PC-9 (cell line): ENCODE data around the gene NFASC. TPM values are rescaled to one million over a fixed set of nuclear protein-coding genes. Genes with fewer than 3 reads are reported as not detected.

Experiments
- BruUV-seq: library from RNA; stranded (reverse); fragments of 400-500 nt; replicated peaks from 2 replicates; lab custom pipeline; 2021; lab: Mats Ljungman, UMichigan
- CTCF ChIA-PET: fragments of 300-600 bp; sonication (Branson Sonifier 250); formaldehyde crosslinking; loops from one replicate; lab custom pipeline; 2022; ENCODE audit warnings: antibody characterized with exemption; lab: Charles Lee
- POLR2A ChIA-PET: fragments of 300-600 bp; sonication (Branson Sonifier 250); formaldehyde crosslinking; loops from one replicate; lab custom pipeline; 2022; ENCODE audit warnings: antibody characterized with exemption; ENCODE audit not compliant: unreplicated experiment; lab: Charles Lee
- DNase-seq, 2 experiments: peaks; one replicate each; pipeline versions ENCODE4 v3.0.0 to v3.0.0-alpha.2; 2015 to 2022; ENCODE audit warnings: mixed read lengths in 1 of 2
- H2AFZ ChIP-seq: fragments of 200-600 bp; sonication (generic); 2 replicates; pipeline ENCODE4 v1.8.1; 2017; ENCODE audit warnings: antibody characterized with exemption
- H3F3A ChIP-seq: fragments of 200-600 bp; sonication (generic); 2 replicates; pipeline ENCODE4 v1.8.1; 2017; ENCODE audit warnings: antibody characterized with exemption, mild to moderate bottlenecking, low read depth; ENCODE audit not compliant: insufficient read depth
- H3K27ac ChIP-seq: fragments of 200-600 bp; sonication (generic); 2 replicates; pipeline ENCODE4 v1.6.1; 2016; ENCODE audit warnings: mixed run types
- H3K27me3 ChIP-seq: fragments of 200-600 bp; sonication (generic); 2 replicates; pipeline ENCODE4 v1.6.1; 2016; ENCODE audit warnings: low read depth, mixed run types; ENCODE audit not compliant: insufficient read depth
- H3K36me3 ChIP-seq: fragments of 200-600 bp; sonication (generic); 2 replicates; pipeline ENCODE4 v1.6.1; 2016; ENCODE audit warnings: low read depth, mixed run types
- H3K4me1 ChIP-seq: fragments of 200-600 bp; sonication (generic); replicated peaks from 2 replicates; pipeline ENCODE4 v1.6.1; 2016; ENCODE audit warnings: mixed run types; ENCODE audit not compliant: insufficient read depth
- H3K4me2 ChIP-seq: fragments of 200-600 bp; sonication (generic); 2 replicates; pipeline ENCODE4 v1.6.1; 2017; ENCODE audit warnings: mixed run types
- H3K4me3 ChIP-seq: fragments of 200-600 bp; sonication (generic); 2 replicates; pipeline ENCODE4 v1.6.1; 2016; ENCODE audit warnings: mixed run types
- H3K79me2 ChIP-seq: fragments of 200-600 bp; sonication (generic); 2 replicates; pipeline ENCODE4 v1.6.1; 2017; ENCODE audit warnings: low read depth, mixed run types
- H3K9me2 ChIP-seq: fragments of 200-600 bp; sonication (generic); 2 replicates; pipeline ENCODE4 v1.8.1; 2017; ENCODE audit warnings: mild to moderate bottlenecking; ENCODE audit not compliant: insufficient read depth
- H3K9me3 ChIP-seq: fragments of 200-600 bp; sonication (generic); 2 replicates; pipeline ENCODE4 v1.8.1; 2016; ENCODE audit warnings: low read depth; ENCODE audit not compliant: insufficient read depth
- H4K20me1 ChIP-seq: fragments of 200-600 bp; sonication (generic); 2 replicates; pipeline ENCODE4 v1.8.1; 2017; ENCODE audit not compliant: insufficient read depth
- EZH2 ChIP-seq: fragments of 200-600 bp; sonication (generic); IDR thresholded peaks from 2 replicates; pipeline ENCODE4 v1.8.0; 2017; ENCODE audit warnings: antibody characterized with exemption, low read depth
- intact Hi-C: fragments of 100-400 bp; cut with micrococcal nuclease; formaldehyde crosslinking; loops from one replicate; pipeline ENCODE4 v1.10.0; 2022; ENCODE audit not compliant: unreplicated experiment
- total RNA-seq: library from RNA; stranded (reverse); gene quantifications from 2 replicates; pipeline ENCODE4 v1.2.3, GENCODE V29; 2021
- TF ChIP-seq, protein P1 (sequence below): fragments of 200-600 bp; sonication (generic); conservative IDR thresholded peaks from 2 replicates; pipeline ENCODE4 v1.6.1; 2017; ENCODE audit warnings: mixed run types, antibody characterized with exemption, mild to moderate bottlenecking, moderate library complexity

The NFASC gene
- total RNA-seq, 1 experiment from 2014 or later, result not detected

DNA sequence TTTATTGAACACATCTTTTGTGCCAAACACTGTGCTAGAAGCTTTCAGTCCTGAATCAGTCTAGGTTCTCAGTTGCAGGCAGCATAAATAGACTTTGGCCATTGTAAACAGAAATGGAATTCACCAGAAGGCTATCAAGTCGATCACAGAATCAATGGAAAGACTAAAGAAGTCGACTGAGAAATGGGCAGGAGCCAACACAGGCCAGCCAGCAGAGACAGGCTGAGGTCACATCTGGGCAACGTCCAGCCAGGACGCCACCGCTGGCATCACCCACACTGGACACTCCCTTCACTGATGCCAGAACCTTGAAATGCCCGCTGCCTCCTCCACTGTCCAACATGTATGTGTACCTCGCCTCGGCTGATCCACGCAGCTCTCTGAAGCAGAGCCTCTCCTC, 166.9 kb downstream of the NFASC start:
- no peak for DNase-seq
- Histone ChIP-seq H3K79me2 (no peaks in the 10 kb centered on the region), H3K9me2 (no peaks in the 10 kb centered on the region), H3K36me3 (no peaks in the 10 kb centered on the region), H3F3A (no peaks in the 10 kb centered on the region), H2AFZ (no peak overlapping the region), H3K4me3 (no peak overlapping the region), H4K20me1 (no peaks in the 10 kb centered on the region), H3K27me3 (peaks cover 100% of the 10 kb centered on the region), H3K27ac (no peak overlapping the region), H3K4me1 (no peaks in the 10 kb centered on the region), H3K4me2 (no peak overlapping the region), H3K9me3 (no peaks in the 10 kb centered on the region)
- TF ChIP-seq EZH2, result no peak
- TF ChIP-seq, protein P1, sequence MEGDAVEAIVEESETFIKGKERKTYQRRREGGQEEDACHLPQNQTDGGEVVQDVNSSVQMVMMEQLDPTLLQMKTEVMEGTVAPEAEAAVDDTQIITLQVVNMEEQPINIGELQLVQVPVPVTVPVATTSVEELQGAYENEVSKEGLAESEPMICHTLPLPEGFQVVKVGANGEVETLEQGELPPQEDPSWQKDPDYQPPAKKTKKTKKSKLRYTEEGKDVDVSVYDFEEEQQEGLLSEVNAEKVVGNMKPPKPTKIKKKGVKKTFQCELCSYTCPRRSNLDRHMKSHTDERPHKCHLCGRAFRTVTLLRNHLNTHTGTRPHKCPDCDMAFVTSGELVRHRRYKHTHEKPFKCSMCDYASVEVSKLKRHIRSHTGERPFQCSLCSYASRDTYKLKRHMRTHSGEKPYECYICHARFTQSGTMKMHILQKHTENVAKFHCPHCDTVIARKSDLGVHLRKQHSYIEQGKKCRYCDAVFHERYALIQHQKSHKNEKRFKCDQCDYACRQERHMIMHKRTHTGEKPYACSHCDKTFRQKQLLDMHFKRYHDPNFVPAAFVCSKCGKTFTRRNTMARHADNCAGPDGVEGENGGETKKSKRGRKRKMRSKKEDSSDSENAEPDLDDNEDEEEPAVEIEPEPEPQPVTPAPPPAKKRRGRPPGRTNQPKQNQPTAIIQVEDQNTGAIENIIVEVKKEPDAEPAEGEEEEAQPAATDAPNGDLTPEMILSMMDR, result no peak
- intact Hi-C loops, result no loop called here
- no TSS peak for BruUV-seq
- CTCF ChIA-PET, result no interaction called here
- POLR2A ChIA-PET, result no interaction called here

DNA sequence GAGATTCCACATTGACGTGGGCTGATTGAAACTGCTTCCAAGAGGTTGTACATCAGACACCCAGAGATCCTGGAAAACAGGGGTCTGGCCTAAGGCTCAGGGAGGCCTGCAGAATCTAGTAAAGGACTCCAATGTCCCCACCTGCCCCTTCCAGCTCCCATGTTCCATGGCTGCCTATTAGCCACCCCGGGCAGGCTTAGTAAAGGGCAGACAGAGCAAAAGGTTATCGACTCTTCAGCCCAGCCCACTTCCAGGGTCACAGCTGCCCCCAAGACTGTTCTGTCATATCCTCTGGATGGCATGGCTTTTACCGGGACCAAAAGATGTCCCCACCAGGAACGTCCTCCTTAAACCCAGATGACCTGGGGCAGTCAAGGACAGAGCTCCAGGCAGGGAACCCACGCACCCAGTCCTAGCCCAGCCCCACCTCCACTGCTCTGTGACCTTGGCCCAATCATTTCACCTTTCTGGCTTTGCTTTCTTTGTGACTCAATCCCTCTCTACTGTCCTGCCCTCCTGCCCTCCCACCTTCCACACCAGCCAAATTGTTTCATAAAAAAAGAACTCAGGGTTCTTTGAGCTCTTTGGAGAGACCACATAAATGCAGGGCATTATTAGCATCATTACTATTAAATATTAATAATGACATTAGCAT, 167.6 kb downstream of the NFASC start:
- TF ChIP-seq, protein P1, result no peak
- TF ChIP-seq EZH2, result no peak
- DNase-seq, result no peak
- POLR2A ChIA-PET, result no interaction called here
- Histone ChIP-seq H3F3A (no peaks in the 10 kb centered on the region), H3K4me1 (no peaks in the 10 kb centered on the region), H3K4me2 (no peak overlapping the region), H3K9me3 (no peaks in the 10 kb centered on the region), H3K27ac (no peak overlapping the region), H2AFZ (no peak overlapping the region), H4K20me1 (no peaks in the 10 kb centered on the region), H3K79me2 (no peaks in the 10 kb centered on the region), H3K36me3 (no peaks in the 10 kb centered on the region), H3K4me3 (no peak overlapping the region), H3K27me3 (peaks cover 98% of the 10 kb centered on the region), H3K9me2 (no peaks in the 10 kb centered on the region)
- BruUV-seq, result no TSS peak
- intact Hi-C loops, result no loop called here
- CTCF ChIA-PET, result interaction anchor here (1.1 kb wide), 1 partner anchor 23 kb away, joined by 3 read pairs; no protein-coding TSS in a partner anchor

DNA sequence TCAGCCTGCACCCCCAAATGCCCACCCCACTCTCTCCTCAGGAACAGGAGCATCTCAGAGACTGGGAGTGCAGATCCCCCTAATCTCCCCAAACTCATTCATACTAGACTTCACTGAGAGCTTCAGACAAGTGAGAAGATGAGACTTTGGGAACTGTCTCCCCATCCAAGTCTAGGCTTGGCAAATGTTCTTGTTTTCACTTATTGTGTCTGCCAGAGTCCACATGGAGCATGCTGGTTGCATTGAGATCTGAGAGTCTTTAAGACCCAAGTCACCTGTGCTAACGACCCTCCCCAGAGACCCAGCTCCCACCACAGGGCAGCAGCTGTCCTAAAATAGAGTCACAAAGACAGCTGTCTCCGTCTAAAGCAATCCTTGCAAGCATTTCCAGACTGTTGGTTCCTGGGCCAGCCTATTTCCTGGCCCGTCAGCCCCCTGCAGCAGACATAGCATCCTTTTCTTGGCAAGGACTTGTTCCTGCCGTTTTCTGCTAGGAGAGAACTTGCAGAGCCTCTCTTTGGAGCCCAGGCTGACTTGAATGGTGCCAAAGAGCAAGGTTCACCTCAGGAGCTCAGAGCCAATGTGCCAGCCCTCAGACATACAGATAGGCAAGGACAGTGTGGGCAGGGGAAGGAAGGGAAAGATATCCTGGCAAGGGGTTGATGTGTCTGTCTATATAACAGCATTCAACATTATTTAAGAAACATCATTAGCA, 170.5 kb downstream of the NFASC start:
- Histone ChIP-seq H3K9me2 (no peaks in the 10 kb centered on the region), H3K27ac (no peak overlapping the region), H2AFZ (no peak overlapping the region), H3K4me3 (no peak overlapping the region), H3K9me3 (no peaks in the 10 kb centered on the region), H3F3A (no peaks in the 10 kb centered on the region), H3K79me2 (no peaks in the 10 kb centered on the region), H3K4me1 (no peaks in the 10 kb centered on the region), H4K20me1 (no peaks in the 10 kb centered on the region), H3K27me3 (peaks cover 98% of the 10 kb centered on the region), H3K36me3 (no peaks in the 10 kb centered on the region), H3K4me2 (no peak overlapping the region)
- ChIA-PET POLR2A (no interaction called here), CTCF (no interaction called here)
- TF ChIP-seq, protein P1, result no peak
- no peak for TF ChIP-seq EZH2
- no TSS peak for BruUV-seq
- intact Hi-C loops, result no loop called here
- DNase-seq, result no peak
